HCT116 (cell line): ENCODE data around the gene GPR27. TPM values are rescaled to one million over a fixed set of nuclear protein-coding genes. Genes with fewer than 3 reads are reported as not detected.

ENCODE experiments used
- ATAC-seq: fragments of 200-7000 bp; cut with Tn5 transposase; 2 replicates; pipeline ENCODE4 v1.9.1; 2020; ENCODE audit warnings: mild to moderate bottlenecking, moderate library complexity
- BruUV-seq: library from RNA; stranded (reverse); fragments of 400-500 nt; replicated peaks from 2 replicates; lab custom pipeline; 2021; lab: Mats Ljungman, UMichigan
- CTCF ChIA-PET: fragments of 300-600 bp; sonication (Branson Sonifier 250); formaldehyde crosslinking; loops from one replicate; lab custom pipeline; 2021; ENCODE audit warnings: antibody characterized with exemption; lab: Charles Lee
- POLR2A ChIA-PET: fragments of 300-600, 350-600 bp; sonication (Branson Sonifier 250); formaldehyde crosslinking; loops from one replicate; lab custom pipeline; 2021; ENCODE audit warnings: antibody characterized with exemption; lab: Charles Lee
- RAD21 ChIA-PET, 2 experiments: fragments of 300-600 bp; sonication (Branson Sonifier 250); formaldehyde crosslinking; loops; one replicate each; lab custom pipeline; 2023; ENCODE audit warnings: low total read pairs in 2 of 2; ENCODE audit not compliant: uncharacterized antibody in 2 of 2, unreplicated experiment in 2 of 2, low non-redundant PET in 1 of 2; lab: Charles Lee
- DNase-seq: peaks from one replicate; pipeline ENCODE4 v3.0.0-alpha.2; 2010; ENCODE audit warnings: low read depth, low spot score
- H2AFZ ChIP-seq: fragments of 200-600 bp; shearing (Covaris generic), sonication (generic); 2 replicates; pipeline ENCODE4 v1.6.1; 2017; ENCODE audit warnings: low read depth, mixed run types, mixed read lengths, antibody characterized with exemption, low read length; ENCODE audit not compliant: poor library complexity, severe bottlenecking
- H3K27ac ChIP-seq: 2 replicates; pipeline ENCODE4 v1.5.1; 2012; ENCODE audit warnings: low read depth, low read length
- H3K27me3 ChIP-seq: fragments of 200-600 bp; sonication (generic); 2 replicates; pipeline ENCODE4 v1.6.1; 2016; ENCODE audit warnings: mixed run types, low read length, mixed read lengths; ENCODE audit not compliant: insufficient read depth
- H3K36me3 ChIP-seq, 2 experiments: fragments of 200-500 bp in 1 of 2; fragments of 200-600 bp in 1 of 2; sonication (Bioruptor generic) in 1 of 2; sonication (generic) in 1 of 2; 2 replicates each; pipeline versions ENCODE4 v1.5.1 to v1.6.1; 2014 to 2016; ENCODE audit warnings: low read length in 2 of 2, inconsistent platforms in 1 of 2, mixed read lengths in 1 of 2, mixed run types in 1 of 2; ENCODE audit not compliant: insufficient read depth in 2 of 2, control insufficient read depth in 1 of 2
- H3K4me1 ChIP-seq, 2 experiments: fragments of 200-600 bp in 1 of 2; sonication (generic) in 1 of 2; 2 replicates each; pipeline versions ENCODE4 v1.5.1 to v1.6.1; 2012 to 2017; ENCODE audit warnings: low read length in 2 of 2, inconsistent platforms in 1 of 2, mild to moderate bottlenecking in 1 of 2, mixed read lengths in 1 of 2, mixed run types in 1 of 2, moderate library complexity in 1 of 2; ENCODE audit not compliant: insufficient read depth in 2 of 2, control insufficient read depth in 1 of 2
- H3K4me2 ChIP-seq: fragments of 200-600 bp; sonication (generic); 2 replicates; pipeline ENCODE4 v1.6.1; 2017; ENCODE audit warnings: mixed run types, low read length, mixed read lengths
- H3K4me3 ChIP-seq, 2 experiments: fragments of 200-600 bp in 1 of 2; sonication (generic) in 1 of 2; replicated peaks in 1 of 2; 2 replicates each; pipeline ENCODE4 v1.5.1; 2011 to 2016; ENCODE audit warnings: low read length in 2 of 2, control low read depth in 1 of 2, low read depth in 1 of 2, mild to moderate bottlenecking in 1 of 2, mixed read lengths in 1 of 2, mixed run types in 1 of 2
- H3K79me2 ChIP-seq: fragments of 200-600 bp; sonication (generic); 2 replicates; pipeline ENCODE4 v1.6.1; 2017; ENCODE audit warnings: mild to moderate bottlenecking, mixed run types, low read length, moderate library complexity, mixed read lengths; ENCODE audit not compliant: insufficient read depth
- H3K9ac ChIP-seq: fragments of 200-600 bp; sonication (generic); 2 replicates; pipeline ENCODE4 v1.6.1; 2016; ENCODE audit warnings: low read length, mixed read lengths
- H3K9me2 ChIP-seq: fragments of 200-600 bp; sonication (generic), shearing (Covaris generic); 2 replicates; pipeline ENCODE4 v1.6.1; 2017; ENCODE audit warnings: mixed run types, mild to moderate bottlenecking, moderate library complexity; ENCODE audit not compliant: insufficient read depth
- H3K9me3 ChIP-seq, 2 experiments: fragments of 200-500 bp in 1 of 2; fragments of 200-600 bp in 1 of 2; sonication (Bioruptor generic) in 1 of 2; sonication (generic) in 1 of 2; 2 replicates each; pipeline ENCODE4 v1.6.1; 2014 to 2017; ENCODE audit warnings: low read length in 2 of 2, mixed read lengths in 2 of 2, inconsistent platforms in 1 of 2, low read depth in 1 of 2, mild to moderate bottlenecking in 1 of 2, mixed run types in 1 of 2, moderate library complexity in 1 of 2; ENCODE audit not compliant: control insufficient read depth in 1 of 2, insufficient read depth in 1 of 2
- H4K20me1 ChIP-seq: fragments of 200-600 bp; sonication (generic), shearing (Covaris generic); 2 replicates; pipeline ENCODE4 v1.6.1; 2017; ENCODE audit warnings: mixed run types, mild to moderate bottlenecking, moderate library complexity; ENCODE audit not compliant: insufficient read depth
- CBX3 ChIP-seq: IDR thresholded peaks from 2 replicates; pipeline ENCODE4 v1.6.1; 2012; ENCODE audit warnings: low read depth
- CEBPB ChIP-seq: IDR thresholded peaks from 2 replicates; pipeline ENCODE4 v1.6.1; 2012; ENCODE audit warnings: low read depth
- CTCF ChIP-seq, 3 experiments: fragments of 200-600 bp in 1 of 3; sonication (generic) in 1 of 3; IDR thresholded peaks in 2 of 3; conservative IDR thresholded peaks in 1 of 3; 2 replicates each; pipeline ENCODE4 v1.5.1; 2012 to 2017; ENCODE audit warnings: low read depth in 2 of 3, low read length in 2 of 3, antibody characterized with exemption in 1 of 3, borderline replicate concordance in 1 of 3, control low read depth in 1 of 3, mild to moderate bottlenecking in 1 of 3, mixed read lengths in 1 of 3, mixed run types in 1 of 3, moderate library complexity in 1 of 3; ENCODE audit not compliant: insufficient read depth in 1 of 3
- EGR1 ChIP-seq: IDR thresholded peaks from 2 replicates; pipeline ENCODE4 v1.6.1; 2012; ENCODE audit warnings: low read depth
- ELF1 ChIP-seq: IDR thresholded peaks from 2 replicates; pipeline ENCODE4 v1.6.1; 2012; ENCODE audit warnings: low read depth, borderline replicate concordance
- EZH2 ChIP-seq: fragments of 200-600 bp; sonication (generic); IDR thresholded peaks from 2 replicates; pipeline ENCODE4 v1.6.1; 2017; ENCODE audit warnings: antibody characterized with exemption, mixed run types
- EZH2phosphoT487 ChIP-seq: fragments of 200-600 bp; IDR thresholded peaks from 2 replicates; pipeline ENCODE4 v1.6.1; 2018; ENCODE audit warnings: antibody characterized with exemption, borderline replicate concordance
- FOSL1 ChIP-seq: IDR thresholded peaks from 2 replicates; pipeline ENCODE4 v1.6.1; 2012; ENCODE audit warnings: low read depth
- MAX ChIP-seq: IDR thresholded peaks from 2 replicates; pipeline ENCODE4 v1.6.1; 2012
- RAD21 ChIP-seq: IDR thresholded peaks from 2 replicates; pipeline ENCODE4 v1.6.1; 2012; ENCODE audit warnings: low read depth, mild to moderate bottlenecking
- SIN3A ChIP-seq: IDR thresholded peaks from 2 replicates; pipeline ENCODE4 v1.6.1; 2012; ENCODE audit warnings: low read depth
- SP1 ChIP-seq: IDR thresholded peaks from 2 replicates; pipeline ENCODE4 v1.6.1; 2012; ENCODE audit warnings: low read depth
- SRF ChIP-seq: IDR thresholded peaks from 2 replicates; pipeline ENCODE4 v1.6.1; 2012; ENCODE audit warnings: low read depth
- YY1 ChIP-seq: IDR thresholded peaks from 2 replicates; pipeline ENCODE4 v1.6.1; 2011; ENCODE audit warnings: low read length, low read depth, moderate library complexity, mild to moderate bottlenecking; ENCODE audit not compliant: insufficient replicate concordance; ENCODE audit errors: extremely low read depth
- ZBTB33 ChIP-seq: IDR thresholded peaks from 2 replicates; pipeline ENCODE4 v1.6.1; 2011; ENCODE audit warnings: mild to moderate bottlenecking, low read length, moderate library complexity; ENCODE audit not compliant: insufficient replicate concordance; ENCODE audit errors: extremely low read depth
- ZFX ChIP-seq: fragments of 450-650 bp; IDR thresholded peaks from 2 replicates; pipeline ENCODE4 v1.6.1; 2017
- ZNF274 ChIP-seq: fragments of 200-500 bp; sonication (Bioruptor generic); IDR thresholded peaks from 2 replicates; pipeline ENCODE4 v1.6.1; 2014; ENCODE audit warnings: mild to moderate bottlenecking, low read depth, low read length, inconsistent platforms
- intact Hi-C: fragments of 100-400 bp; cut with micrococcal nuclease; formaldehyde crosslinking; loops from 2 replicates; pipeline ENCODE4 v1.10.0; 2022
- total RNA-seq: library from RNA; stranded (reverse); gene quantifications from one replicate; pipeline ENCODE4 v1.2.1, GENCODE V29; 2021; ENCODE audit not compliant: unreplicated experiment
- TF ChIP-seq, protein P1 (sequence below): IDR thresholded peaks from 2 replicates; pipeline ENCODE4 v1.6.1; 2012
- TF ChIP-seq, protein P2 (sequence below): IDR thresholded peaks from 2 replicates; pipeline ENCODE4 v1.6.1; 2012; ENCODE audit warnings: low read depth

The GPR27 gene
- total RNA-seq, 1 experiment from 2014 or later, result not detected

- no peak for DNase-seq
- no peak overlapping the region for H3K4me3 ChIP-seq
These were observed 30.7 kb downstream of the GPR27 start for GRCh38 chr3:71784201-71784913.

More at GRCh38 chr3:71784201-71784913, 30.7 kb downstream of the GPR27 start:
- TF ChIP-seq, protein P1, sequence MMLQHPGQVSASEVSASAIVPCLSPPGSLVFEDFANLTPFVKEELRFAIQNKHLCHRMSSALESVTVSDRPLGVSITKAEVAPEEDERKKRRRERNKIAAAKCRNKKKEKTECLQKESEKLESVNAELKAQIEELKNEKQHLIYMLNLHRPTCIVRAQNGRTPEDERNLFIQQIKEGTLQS, result no peak
- no peak for TF ChIP-seq FOSL1
- TF ChIP-seq CEBPB, result no peak
- TF ChIP-seq ZFX, result no peak
- no peak for TF ChIP-seq EGR1
- no peak for TF ChIP-seq SRF
- no peak for TF ChIP-seq RAD21
- no peak for TF ChIP-seq ZNF274
- no peak for TF ChIP-seq EZH2phosphoT487
- no peak for TF ChIP-seq SIN3A
- TF ChIP-seq ZBTB33, result no peak
- no peak for TF ChIP-seq CTCF (IDR thresholded peaks at IDR 0.05 in 2 of 3, conservative IDR thresholded peaks at IDR 0.05 in 1 of 3; ENCODE audit: borderline replicate concordance in 1 of 3, insufficient read depth in 1 of 3, low read depth in 2 of 3, low read length in 2 of 3)
- TF ChIP-seq, protein P2, sequence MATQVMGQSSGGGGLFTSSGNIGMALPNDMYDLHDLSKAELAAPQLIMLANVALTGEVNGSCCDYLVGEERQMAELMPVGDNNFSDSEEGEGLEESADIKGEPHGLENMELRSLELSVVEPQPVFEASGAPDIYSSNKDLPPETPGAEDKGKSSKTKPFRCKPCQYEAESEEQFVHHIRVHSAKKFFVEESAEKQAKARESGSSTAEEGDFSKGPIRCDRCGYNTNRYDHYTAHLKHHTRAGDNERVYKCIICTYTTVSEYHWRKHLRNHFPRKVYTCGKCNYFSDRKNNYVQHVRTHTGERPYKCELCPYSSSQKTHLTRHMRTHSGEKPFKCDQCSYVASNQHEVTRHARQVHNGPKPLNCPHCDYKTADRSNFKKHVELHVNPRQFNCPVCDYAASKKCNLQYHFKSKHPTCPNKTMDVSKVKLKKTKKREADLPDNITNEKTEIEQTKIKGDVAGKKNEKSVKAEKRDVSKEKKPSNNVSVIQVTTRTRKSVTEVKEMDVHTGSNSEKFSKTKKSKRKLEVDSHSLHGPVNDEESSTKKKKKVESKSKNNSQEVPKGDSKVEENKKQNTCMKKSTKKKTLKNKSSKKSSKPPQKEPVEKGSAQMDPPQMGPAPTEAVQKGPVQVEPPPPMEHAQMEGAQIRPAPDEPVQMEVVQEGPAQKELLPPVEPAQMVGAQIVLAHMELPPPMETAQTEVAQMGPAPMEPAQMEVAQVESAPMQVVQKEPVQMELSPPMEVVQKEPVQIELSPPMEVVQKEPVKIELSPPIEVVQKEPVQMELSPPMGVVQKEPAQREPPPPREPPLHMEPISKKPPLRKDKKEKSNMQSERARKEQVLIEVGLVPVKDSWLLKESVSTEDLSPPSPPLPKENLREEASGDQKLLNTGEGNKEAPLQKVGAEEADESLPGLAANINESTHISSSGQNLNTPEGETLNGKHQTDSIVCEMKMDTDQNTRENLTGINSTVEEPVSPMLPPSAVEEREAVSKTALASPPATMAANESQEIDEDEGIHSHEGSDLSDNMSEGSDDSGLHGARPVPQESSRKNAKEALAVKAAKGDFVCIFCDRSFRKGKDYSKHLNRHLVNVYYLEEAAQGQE, result no peak
- no peak for TF ChIP-seq YY1
- no peak for TF ChIP-seq CBX3
- no peak for TF ChIP-seq SP1
- no peak for TF ChIP-seq MAX
- TF ChIP-seq EZH2, result no peak
- TF ChIP-seq ELF1, result no peak
- BruUV-seq, result no TSS peak
- peaks cover 20% of the 10 kb centered on the region for H3K27me3 ChIP-seq
- no peak overlapping the region for H3K9ac ChIP-seq
- ChIA-PET RAD21 (no interaction called here), POLR2A (no interaction called here), CTCF (no interaction called here)
- no peaks in the 10 kb centered on the region for H3K4me1 ChIP-seq
- H3K27ac ChIP-seq, result no peak overlapping the region
- H3K4me2 ChIP-seq, result no peak overlapping the region
- no peaks in the 10 kb centered on the region for H3K79me2 ChIP-seq
- no peak overlapping the region for H2AFZ ChIP-seq
- ATAC-seq, result no peak
- no peaks in the 10 kb centered on the region for H3K36me3 ChIP-seq
- intact Hi-C loops, result no loop called here
- no peaks in the 10 kb centered on the region for H3K9me3 ChIP-seq
- H3K9me2 ChIP-seq, result no peaks in the 10 kb centered on the region
- no peaks in the 10 kb centered on the region for H4K20me1 ChIP-seq
